GM19099 (cell line): ENCODE data around the gene MYO3B.

Source experiments
- POLR2A ChIP-seq: IDR thresholded peaks from 3 replicates; pipeline ENCODE4 v1.6.1; 2011; ENCODE audit warnings: low read depth; ENCODE audit not compliant: insufficient read length; ENCODE audit errors: extremely low read depth

MYO3B gene

GRCh38 chr2:170647741-170648436 lies 469.9 kb downstream of the MYO3B start:
- TF ChIP-seq POLR2A, result no peak

- no peak for TF ChIP-seq POLR2A
Observed at GRCh38 chr2:170651624-170652325, 473.8 kb downstream of the MYO3B start.

GRCh38 chr2:170652637-170653417 lies 474.9 kb downstream of the MYO3B start:
- no peak for TF ChIP-seq POLR2A

GRCh38 chr2:170656669-170657068 lies 478.7 kb downstream of the MYO3B start:
- no peak for TF ChIP-seq POLR2A

- TF ChIP-seq POLR2A, result no peak
Observed at GRCh38 chr2:170660409-170660808, 482.5 kb downstream of the MYO3B start.

- TF ChIP-seq POLR2A, result no peak
Observed at GRCh38 chr2:170665743-170666142, 487.8 kb downstream of the MYO3B start.

- TF ChIP-seq POLR2A, result no peak
Observed at GRCh38 chr2:170669909-170670308, 492.0 kb downstream of the MYO3B start.

GRCh38 chr2:170670651-170671050 lies 492.7 kb downstream of the MYO3B start:
- no peak for TF ChIP-seq POLR2A

- no peak for TF ChIP-seq POLR2A
Observed at GRCh38 chr2:170671079-170671478, 493.1 kb downstream of the MYO3B start.

- no peak for TF ChIP-seq POLR2A
Observed at GRCh38 chr2:170675701-170676100, 497.8 kb downstream of the MYO3B start.

GRCh38 chr2:170679607-170680079 lies 501.7 kb downstream of the MYO3B start:
- no peak for TF ChIP-seq POLR2A

GRCh38 chr2:170680172-170680941 lies 502.4 kb downstream of the MYO3B start:
- no peak for TF ChIP-seq POLR2A

- no peak for TF ChIP-seq POLR2A
Observed at GRCh38 chr2:170681311-170681710, 503.4 kb downstream of the MYO3B start.

- no peak for TF ChIP-seq POLR2A
Observed at GRCh38 chr2:170685591-170685990, 507.6 kb downstream of the MYO3B start.

GRCh38 chr2:170689481-170689880 lies 511.5 kb downstream of the MYO3B start:
- no peak for TF ChIP-seq POLR2A
